Thoracic aorta (tissue), 2 donors: ENCODE measurements around the gene STOM. TPM values are rescaled to one million over a fixed set of nuclear protein-coding genes. Genes with fewer than 3 reads are reported as not detected.

Source experiments
- ATAC-seq: fragments of 150-250 bp; one replicate; pipeline ENCODE4 v1.8.0; 2017; ENCODE audit warnings: low read depth; ENCODE audit not compliant: insufficient number of reproducible peaks, low FRiP score
- DNase-seq: peaks from one replicate; pipeline ENCODE4 v3.0.0-alpha.2; 2020; ENCODE audit warnings: low spot score
- H3K27ac ChIP-seq, 2 donors: fragments of 200-600 bp; sonication (generic); 1 replicate in 1 of 2; 2 replicates in 1 of 2; pipeline ENCODE4 v1.5.1; 2016; ENCODE audit warnings: mild to moderate bottlenecking in 2 of 2, moderate library complexity in 2 of 2
- H3K27me3 ChIP-seq: fragments of 200-600 bp; sonication (generic); replicated peaks from 2 replicates; pipeline ENCODE4 v1.6.0; 2016; ENCODE audit warnings: mild to moderate bottlenecking; ENCODE audit not compliant: insufficient read depth
- H3K36me3 ChIP-seq: fragments of 200-600 bp; sonication (generic); one replicate; pipeline ENCODE4 v1.5.1; 2016
- H3K4me1 ChIP-seq, 2 donors: fragments of 200-600 bp; sonication (generic); 1 replicate in 1 of 2; 2 replicates in 1 of 2; pipeline versions ENCODE4 v1.5.1 to v1.6.0; 2016; ENCODE audit warnings: low read depth in 2 of 2, mild to moderate bottlenecking in 1 of 2; ENCODE audit not compliant: control insufficient read depth in 1 of 2
- H3K4me3 ChIP-seq: fragments of 200-600 bp; sonication (generic); 2 replicates; pipeline ENCODE4 v1.5.1; 2016; ENCODE audit warnings: mild to moderate bottlenecking
- H3K9me3 ChIP-seq: fragments of 200-600 bp; sonication (generic); 2 replicates; pipeline ENCODE4 v1.5.1; 2016
- total RNA-seq, 2 donors: library from RNA; depleted of rRNA; stranded (reverse); fragments of >200 nt; gene quantifications; one replicate each; pipeline versions ENCODE4 v1.1.0 to v1.2.3, GENCODE V29; 2016
- TF ChIP-seq, protein P1 (sequence below): fragments of 200-600 bp; sonication (generic); IDR thresholded peaks from one replicate; pipeline ENCODE4 v1.5.1; 2019; ENCODE audit warnings: antibody characterized with exemption

STOM gene
- total RNA-seq, 2 donors from 2014 or later: 177 to 344 TPM

DNA sequence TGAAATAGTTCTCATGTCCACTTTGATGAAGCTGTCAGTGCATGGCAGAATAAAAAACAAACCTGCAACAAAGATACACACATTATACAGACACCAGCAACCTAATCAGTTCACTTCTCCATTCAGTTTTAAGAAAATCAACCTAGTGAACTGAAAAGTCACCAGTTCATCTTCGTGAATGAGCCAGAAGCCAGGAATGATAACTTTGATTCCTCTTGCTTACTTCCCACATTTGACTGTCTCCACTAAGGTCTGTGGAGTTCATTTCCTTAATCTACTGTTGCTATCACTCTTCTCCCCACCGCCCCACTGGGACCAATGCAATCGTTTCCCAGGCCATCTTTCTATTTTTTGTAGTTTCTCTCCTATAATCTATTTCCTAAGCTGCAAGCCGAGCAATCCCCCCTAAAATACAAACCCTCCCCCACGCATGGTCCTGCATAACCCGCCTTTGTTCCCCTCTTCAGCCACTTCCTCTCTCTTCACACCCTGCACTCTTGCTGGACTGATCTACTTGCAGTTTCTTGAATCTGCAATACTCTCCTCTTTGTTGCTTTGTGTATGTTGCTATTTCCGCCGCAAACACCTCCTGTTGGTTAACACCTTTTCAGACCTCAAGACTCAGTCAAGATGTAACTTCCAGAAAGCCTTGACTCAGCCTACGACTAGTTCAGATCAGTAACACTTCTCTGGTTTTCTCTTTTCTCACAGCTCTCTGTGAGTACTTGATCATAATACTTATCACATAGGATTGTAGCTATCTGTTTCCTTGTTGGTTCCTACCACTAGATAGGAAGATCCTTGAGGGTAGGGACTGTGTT, 16.6 kb downstream of the STOM start:
- H3K4me3 ChIP-seq: no peak overlapping the region
- H3K27ac ChIP-seq: peak overlapping the region; percentile 27 to 55
- no peaks in the 10 kb centered on the region for H3K9me3 ChIP-seq
- peaks cover 52 to 58% of the 10 kb centered on the region in 2 donors for H3K4me1 ChIP-seq
- TF ChIP-seq, protein P1, sequence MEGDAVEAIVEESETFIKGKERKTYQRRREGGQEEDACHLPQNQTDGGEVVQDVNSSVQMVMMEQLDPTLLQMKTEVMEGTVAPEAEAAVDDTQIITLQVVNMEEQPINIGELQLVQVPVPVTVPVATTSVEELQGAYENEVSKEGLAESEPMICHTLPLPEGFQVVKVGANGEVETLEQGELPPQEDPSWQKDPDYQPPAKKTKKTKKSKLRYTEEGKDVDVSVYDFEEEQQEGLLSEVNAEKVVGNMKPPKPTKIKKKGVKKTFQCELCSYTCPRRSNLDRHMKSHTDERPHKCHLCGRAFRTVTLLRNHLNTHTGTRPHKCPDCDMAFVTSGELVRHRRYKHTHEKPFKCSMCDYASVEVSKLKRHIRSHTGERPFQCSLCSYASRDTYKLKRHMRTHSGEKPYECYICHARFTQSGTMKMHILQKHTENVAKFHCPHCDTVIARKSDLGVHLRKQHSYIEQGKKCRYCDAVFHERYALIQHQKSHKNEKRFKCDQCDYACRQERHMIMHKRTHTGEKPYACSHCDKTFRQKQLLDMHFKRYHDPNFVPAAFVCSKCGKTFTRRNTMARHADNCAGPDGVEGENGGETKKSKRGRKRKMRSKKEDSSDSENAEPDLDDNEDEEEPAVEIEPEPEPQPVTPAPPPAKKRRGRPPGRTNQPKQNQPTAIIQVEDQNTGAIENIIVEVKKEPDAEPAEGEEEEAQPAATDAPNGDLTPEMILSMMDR: no peak
- DNase-seq (no peak), ATAC-seq (no peak)
- H3K36me3 ChIP-seq: peaks cover 23% of the 10 kb centered on the region
- H3K27me3 ChIP-seq: no peaks in the 10 kb centered on the region

DNA sequence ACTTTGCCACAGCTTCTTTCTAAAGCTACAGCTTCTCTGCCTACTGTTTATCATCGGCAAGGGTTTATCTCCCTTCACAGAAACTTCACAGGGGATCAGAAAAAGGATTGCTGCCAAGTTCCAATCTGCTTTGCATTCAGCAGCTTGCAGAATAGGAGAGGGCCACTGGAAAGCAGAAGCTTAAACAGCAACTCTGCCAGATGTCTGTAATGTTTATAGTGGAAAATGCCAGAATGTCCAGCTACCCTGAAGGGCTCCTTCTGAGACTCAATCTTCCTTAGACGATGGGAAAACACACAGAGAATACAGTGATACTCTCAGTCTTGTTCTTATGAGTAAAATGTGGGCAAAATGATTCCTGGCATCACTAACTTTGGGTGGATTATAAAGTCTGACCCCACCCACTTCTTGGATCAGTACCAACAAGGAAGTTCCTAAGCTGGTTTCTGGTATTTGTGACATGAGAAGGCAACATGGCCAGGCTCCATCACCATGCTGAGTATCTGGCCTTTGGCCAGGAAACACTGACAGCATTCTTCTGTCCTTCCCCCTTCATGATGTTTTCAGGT, 19.0 kb downstream of the STOM start:
- no peak overlapping the region for H3K4me3 ChIP-seq
- ATAC-seq (peak; percentile 74), DNase-seq (peak; percentile 77)
- H3K27ac ChIP-seq: peak overlapping the region; percentile 67 to 75
- no peaks in the 10 kb centered on the region for H3K27me3 ChIP-seq
- peaks cover 37 to 60% of the 10 kb centered on the region in 2 donors for H3K4me1 ChIP-seq
- H3K36me3 ChIP-seq: peaks cover 40% of the 10 kb centered on the region
- no peaks in the 10 kb centered on the region for H3K9me3 ChIP-seq
- TF ChIP-seq, protein P1: no peak

DNA sequence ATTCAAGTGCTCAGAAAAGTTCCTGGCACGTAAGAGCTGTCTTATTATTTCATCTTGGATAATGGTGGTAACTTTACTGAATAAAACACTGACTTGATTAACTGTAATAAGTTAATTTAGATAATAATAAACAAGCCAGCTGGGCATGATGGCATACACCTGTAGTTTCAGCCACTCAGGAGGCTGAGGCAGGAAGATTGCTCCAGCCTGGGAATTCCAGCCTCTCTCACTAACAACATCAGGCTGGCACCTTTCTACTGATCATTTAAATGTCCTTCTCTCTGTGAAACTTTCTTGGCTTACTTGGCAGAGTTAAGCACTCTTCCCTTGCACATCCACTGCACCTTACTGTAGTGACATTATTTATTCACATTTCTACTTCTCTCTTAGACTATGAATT, 20.0 kb downstream of the STOM start:
- Histone ChIP-seq H3K4me1 (peaks cover 36 to 60% of the 10 kb centered on the region in 2 donors), H3K9me3 (no peaks in the 10 kb centered on the region), H3K27me3 (no peaks in the 10 kb centered on the region), H3K27ac (peak overlapping the region; percentile 67 to 75), H3K4me3 (no peak overlapping the region), H3K36me3 (peaks cover 48% of the 10 kb centered on the region)
- TF ChIP-seq, protein P1: no peak
- DNase-seq (no peak), ATAC-seq (no peak)

- TF ChIP-seq, protein P1: no peak
- Histone ChIP-seq H3K27ac (peak overlapping the region in 1 of 2 donors; percentile 26), H3K9me3 (no peaks in the 10 kb centered on the region), H3K27me3 (no peaks in the 10 kb centered on the region), H3K4me1 (peaks cover 43 to 59% of the 10 kb centered on the region in 2 donors), H3K36me3 (peaks cover 52% of the 10 kb centered on the region), H3K4me3 (no peak overlapping the region)
- ATAC-seq: no peak
- no peak for DNase-seq
Observed at GRCh38 chr9:121349009-121349408, 21.0 kb downstream of the STOM start.

DNA sequence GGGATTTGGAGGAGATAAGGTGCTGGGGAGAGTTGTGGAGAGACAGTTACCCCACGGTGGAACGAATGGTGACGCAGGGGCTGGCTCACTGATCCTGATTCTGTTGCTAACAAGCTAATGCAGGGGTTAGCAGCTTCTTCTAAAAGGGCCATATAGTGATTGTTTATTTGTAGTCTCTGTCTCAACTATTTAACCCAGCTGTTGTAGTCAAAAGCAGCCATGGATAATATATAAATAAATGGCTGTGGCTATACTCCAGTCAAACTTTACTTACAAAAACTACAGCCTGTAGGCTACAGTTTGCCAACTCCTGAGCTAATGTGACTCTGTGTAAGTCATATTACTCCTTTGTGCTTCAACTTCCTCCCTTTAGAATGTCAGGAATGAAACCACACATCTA, 21.8 kb downstream of the STOM start:
- Histone ChIP-seq H3K4me1 (peaks cover 37 to 63% of the 10 kb centered on the region in 2 donors), H3K9me3 (no peaks in the 10 kb centered on the region), H3K27me3 (no peaks in the 10 kb centered on the region), H3K27ac (peak overlapping the region; percentile 26 to 38), H3K4me3 (no peak overlapping the region), H3K36me3 (peaks cover 44% of the 10 kb centered on the region)
- DNase-seq (no peak), ATAC-seq (no peak)
- TF ChIP-seq, protein P1: no peak
